NCI-H460 (cell line): Measurements from ENCODE around the gene KDM1A. TPM values are rescaled to one million over a fixed set of nuclear protein-coding genes. Genes with fewer than 3 reads are reported as not detected.

Source experiments
- DNase-seq: peaks from one replicate; pipeline ENCODE4 v3.0.0-alpha.2; 2016; ENCODE audit warnings: low read depth; ENCODE audit errors: extremely low read depth
- small RNA-seq, 2 experiments: library from RNA; depleted of rRNA; stranded (forward); fragments of <200 nt; gene quantifications; one replicate each; pipeline ENCODE3, GENCODE V24; 2014
- total RNA-seq: library from RNA; depleted of rRNA; stranded (reverse); fragments of >200 nt; shearing (Covaris generic); gene quantifications from 2 replicates; pipeline ENCODE4 v1.2.3, GENCODE V29; 2014; rRNA removed

The KDM1A gene
- total RNA-seq, 1 experiment from 2014 or later: 87.2 TPM

GRCh38 chr1:23129846-23130245 lies 110.6 kb downstream of the KDM1A start:
- no peak for DNase-seq

DNA sequence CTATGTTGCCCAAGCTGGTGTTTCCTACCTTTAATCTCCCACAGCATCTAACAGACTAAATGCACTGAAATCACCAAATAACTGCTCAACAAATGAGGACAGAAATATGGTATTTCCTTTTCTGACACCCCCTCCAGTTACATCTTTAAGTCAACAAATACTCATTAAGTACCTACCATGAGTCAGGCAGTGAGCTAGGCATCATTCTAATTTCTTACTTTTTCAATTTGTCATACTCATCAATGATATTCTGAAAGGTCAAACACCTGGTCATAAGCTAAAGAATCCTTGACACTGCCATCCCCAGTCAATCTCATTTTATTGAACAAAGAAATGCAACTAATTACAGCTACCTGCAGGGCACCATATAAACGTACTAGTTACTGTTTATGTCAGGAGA lies 112.8 kb downstream of the KDM1A start:
- no peak for DNase-seq

Small RNA genes lying within 50 kb of the gene (small RNA-seq; reads per million reads assigned to genes)
- gene MIR3115 (0 reads per million in 2 experiments), gene MIR4419A (0 reads per million in 2 experiments)

Other genes with a start within 250 kb of the KDM1A start
- gene LACTBL1, start 46.6 kb upstream of the KDM1A start, total RNA-seq: not detected in 2 replicates
- not detected in 2 replicates for gene TEX46, start 3.6 kb upstream of the KDM1A start, total RNA-seq
- 8.8 and 11.7 TPM in 2 replicates for gene LUZP1, start 149.4 kb downstream of the KDM1A start, total RNA-seq
- 3.6 and 3.7 TPM in 2 replicates for gene HTR1D, start 198.0 kb downstream of the KDM1A start, total RNA-seq